Thyroid gland (tissue), 4 donors: ENCODE data around the gene FASTK.

Experiments
- CTCF ChIP-seq, 6 experiments: fragments of 200-600 bp in 3 of 6; fragments of 450-650 bp in 3 of 6; sonication (generic) in 3 of 6; IDR thresholded peaks; one replicate each; pipeline ENCODE4 v1.5.1; 2016 to 2019; ENCODE audit warnings: antibody characterized with exemption in 6 of 6, mild to moderate bottlenecking in 2 of 6, inconsistent platforms in 1 of 6, moderate library complexity in 1 of 6
- POLR2A ChIP-seq, 2 donors: fragments of 450-650 bp; IDR thresholded peaks; one replicate each; pipeline ENCODE4 v1.6.1; 2017; ENCODE audit warnings: antibody characterized with exemption in 2 of 2, mild to moderate bottlenecking in 2 of 2, moderate library complexity in 1 of 2

GRCh38 chr7:151059367-151060112 lies 21.1 kb downstream of the FASTK start, which contains the start of gene SLC4A2:
- TF ChIP-seq CTCF (IDR thresholded peaks at IDR 0.05): peak in 2 of 6 experiments; percentile 10 to 51
- peak in 1 of 2 donors; percentile 57 for TF ChIP-seq POLR2A (IDR thresholded peaks at IDR 0.05)
